HUES64 (cell line): ENCODE results near the gene OSBPL10.

Experiments
- H3K27ac ChIP-seq: 2 replicates; pipeline ENCODE4 v1.7.0; 2013; ENCODE audit warnings: low read depth, low read length, inconsistent platforms
- H3K27me3 ChIP-seq: 2 replicates; pipeline ENCODE4 v1.6.1; 2013; ENCODE audit warnings: mild to moderate bottlenecking, low read length; ENCODE audit not compliant: insufficient read depth
- H3K36me3 ChIP-seq: 2 replicates; pipeline ENCODE4 v1.6.1; 2013; ENCODE audit warnings: mild to moderate bottlenecking, low read length; ENCODE audit not compliant: insufficient read depth
- H3K4me1 ChIP-seq: 2 replicates; pipeline ENCODE4 v1.6.1; 2013; ENCODE audit warnings: mild to moderate bottlenecking, low read length, moderate library complexity; ENCODE audit not compliant: insufficient read depth
- H3K4me3 ChIP-seq: 2 replicates; pipeline ENCODE4 v1.5.1; 2013; ENCODE audit warnings: mild to moderate bottlenecking, low read length, moderate library complexity
- H3K9ac ChIP-seq: 2 replicates; pipeline ENCODE4 v1.6.1; 2013; ENCODE audit warnings: mild to moderate bottlenecking, low read depth, low read length
- H3K9me3 ChIP-seq: 2 replicates; pipeline ENCODE4 v1.6.1; 2013; ENCODE audit warnings: low read depth, low read length; ENCODE audit not compliant: insufficient read depth
- WGBS: fragments of 150-250, 120-280 bp; methylation state at CpG from one replicate; pipeline ENCODE4 v1.1.7; 2013; ENCODE audit warnings: missing lambda C conversion rate; 5-methylcytosine and 5-hydroxymethylcytosine counted together

The OSBPL10 gene

DNA sequence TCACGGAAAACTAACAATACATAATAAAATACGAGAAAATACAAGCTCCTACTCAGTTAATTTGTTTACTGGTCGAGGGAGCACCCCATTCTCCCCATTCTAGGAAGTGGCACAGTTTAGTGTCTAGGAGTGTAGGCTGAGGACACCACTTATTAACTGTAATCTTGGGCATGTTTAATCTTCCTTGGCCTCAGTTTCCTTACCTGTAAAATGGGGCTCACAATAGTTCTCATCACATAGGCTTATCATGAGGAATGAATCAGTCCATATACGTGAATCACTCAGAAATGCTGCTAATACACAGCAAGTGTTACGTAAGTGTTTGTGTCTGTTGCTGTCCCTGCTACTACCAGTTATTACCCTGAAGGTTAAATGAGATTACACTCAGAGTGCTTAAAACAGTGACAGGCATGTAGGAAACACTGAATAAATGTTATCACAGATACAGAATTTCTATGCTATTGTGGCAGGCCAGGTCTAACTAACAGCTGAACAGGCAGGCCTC is 210.2 kb downstream of the OSBPL10 start:
- Histone ChIP-seq H3K27me3 (no peaks in the 10 kb centered on the region), H3K4me1 (peaks cover 6% of the 10 kb centered on the region; the same call in 1 of the 2 replicates), H3K9ac (no peak overlapping the region), H3K36me3 (no peaks in the 10 kb centered on the region), H3K4me3 (no peak overlapping the region), H3K27ac (no peak overlapping the region), H3K9me3 (no peaks in the 10 kb centered on the region)
- WGBS, result 73% methylated on average over 5 of the region's 5 CpGs

DNA sequence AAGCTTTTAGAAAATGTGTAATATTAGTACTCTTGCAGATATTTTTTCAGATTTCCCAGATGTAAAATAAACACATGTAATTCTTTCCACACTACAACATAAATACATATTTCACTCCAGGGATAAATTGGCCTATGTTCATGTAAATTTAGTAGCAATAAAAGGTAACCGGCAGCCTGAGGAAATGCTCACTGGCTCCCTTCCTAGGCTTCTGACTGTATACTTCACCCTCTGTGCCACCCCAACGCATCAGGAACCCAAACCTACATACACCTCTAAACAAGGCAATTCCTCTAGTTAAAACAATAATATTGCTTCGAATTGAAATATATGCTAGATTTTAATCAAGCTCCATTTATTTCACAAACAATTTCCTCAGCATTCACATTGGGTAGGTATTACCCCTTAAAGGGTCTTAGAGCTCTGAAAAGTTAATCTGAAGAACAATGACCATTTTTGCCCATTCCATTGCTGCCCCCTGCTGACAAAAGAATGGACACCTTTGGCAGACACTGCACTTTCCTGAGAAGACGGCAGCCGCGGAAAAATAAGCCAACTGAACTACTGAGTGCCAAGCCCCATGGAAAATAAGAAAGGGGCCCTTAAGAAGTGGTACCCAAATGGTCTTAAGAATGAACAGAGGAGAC is 212.5 kb downstream of the OSBPL10 start:
- H3K36me3 ChIP-seq, result no peaks in the 10 kb centered on the region
- no peak overlapping the region for H3K4me3 ChIP-seq
- H3K4me1 ChIP-seq, result peaks cover 6% of the 10 kb centered on the region; the same call in 1 of the 2 replicates
- H3K9ac ChIP-seq, result no peak overlapping the region
- no peaks in the 10 kb centered on the region for H3K9me3 ChIP-seq
- no peaks in the 10 kb centered on the region for H3K27me3 ChIP-seq
- 90% methylated on average over 6 of the region's 6 CpGs for WGBS
- no peak overlapping the region for H3K27ac ChIP-seq

DNA sequence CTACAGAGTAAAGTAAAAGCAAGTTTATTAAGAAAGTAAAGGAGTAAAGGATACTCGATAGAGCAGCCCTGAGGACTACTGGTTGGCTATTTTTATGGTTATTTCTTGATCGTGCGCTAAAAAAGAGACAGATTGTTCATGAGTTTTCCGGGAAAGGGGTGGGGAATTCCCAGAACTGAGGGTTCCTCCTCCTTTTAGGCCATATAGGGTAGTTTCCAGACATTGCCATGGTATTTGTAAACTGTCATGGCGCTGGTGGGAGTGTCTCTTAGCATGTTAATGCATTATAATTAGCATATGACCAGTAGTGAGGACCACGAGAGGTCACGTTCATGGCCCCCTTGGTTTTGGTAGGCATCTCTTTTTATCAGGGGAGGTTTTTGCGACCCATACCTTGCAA is 213.1 kb downstream of the OSBPL10 start:
- no peaks in the 10 kb centered on the region for H3K36me3 ChIP-seq
- H3K4me1 ChIP-seq, result peaks cover 6% of the 10 kb centered on the region; the same call in 1 of the 2 replicates
- WGBS, result 93% methylated on average over 5 of the region's 8 CpGs
- no peaks in the 10 kb centered on the region for H3K27me3 ChIP-seq
- no peak overlapping the region for H3K9ac ChIP-seq
- H3K27ac ChIP-seq, result no peak overlapping the region
- H3K4me3 ChIP-seq, result no peak overlapping the region
- H3K9me3 ChIP-seq, result no peaks in the 10 kb centered on the region

DNA sequence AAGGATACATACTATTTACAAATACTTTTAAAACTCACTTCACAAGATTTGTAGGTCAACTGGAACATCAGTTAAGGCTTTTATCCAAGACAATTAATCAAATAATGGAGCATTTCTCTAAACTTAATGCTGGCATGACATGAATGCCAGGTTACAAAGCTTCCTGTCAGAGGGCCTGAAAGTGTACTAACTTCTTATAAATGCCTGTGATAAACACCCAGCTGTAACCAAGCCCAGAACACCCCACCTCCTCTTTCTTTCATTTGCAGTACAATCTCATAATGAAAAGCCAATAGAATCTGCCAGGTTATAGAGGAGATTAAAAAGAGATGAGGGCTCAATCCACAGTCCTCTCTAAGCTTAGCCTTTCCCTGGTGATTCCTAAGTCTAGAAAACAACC is 214.4 kb downstream of the OSBPL10 start:
- peaks cover 6% of the 10 kb centered on the region for H3K4me1 ChIP-seq
- no peak overlapping the region for H3K4me3 ChIP-seq
- H3K27me3 ChIP-seq, result no peaks in the 10 kb centered on the region
- no peak overlapping the region for H3K9ac ChIP-seq
- H3K27ac ChIP-seq, result no peak overlapping the region
- H3K36me3 ChIP-seq, result no peaks in the 10 kb centered on the region
- no peaks in the 10 kb centered on the region for H3K9me3 ChIP-seq

DNA sequence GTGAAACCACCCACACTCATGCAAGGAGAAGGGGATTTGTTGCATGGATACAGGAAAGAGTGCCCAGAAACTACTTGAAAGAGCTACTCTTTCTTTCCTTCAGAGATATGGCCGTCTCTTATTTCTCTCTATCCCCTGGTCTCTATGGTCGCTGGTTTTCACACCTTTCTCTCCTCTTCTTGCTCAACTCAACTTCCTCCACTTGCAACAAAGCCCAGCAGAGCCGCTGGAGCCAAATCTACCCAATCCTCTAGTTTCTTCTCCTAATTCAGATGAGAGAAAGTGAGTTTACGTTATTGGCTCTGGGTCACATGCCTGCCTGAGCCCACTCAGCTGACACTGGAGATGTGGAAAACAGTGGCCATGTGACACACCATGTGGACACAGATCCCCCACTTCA is 215.2 kb downstream of the OSBPL10 start:
- Histone ChIP-seq H3K36me3 (no peaks in the 10 kb centered on the region), H3K9ac (no peak overlapping the region), H3K27me3 (no peaks in the 10 kb centered on the region), H3K9me3 (no peaks in the 10 kb centered on the region), H3K4me3 (no peak overlapping the region), H3K27ac (no peak overlapping the region), H3K4me1 (peaks cover 6% of the 10 kb centered on the region)
- WGBS, result 94% methylated on average over 3 of the region's 4 CpGs

DNA sequence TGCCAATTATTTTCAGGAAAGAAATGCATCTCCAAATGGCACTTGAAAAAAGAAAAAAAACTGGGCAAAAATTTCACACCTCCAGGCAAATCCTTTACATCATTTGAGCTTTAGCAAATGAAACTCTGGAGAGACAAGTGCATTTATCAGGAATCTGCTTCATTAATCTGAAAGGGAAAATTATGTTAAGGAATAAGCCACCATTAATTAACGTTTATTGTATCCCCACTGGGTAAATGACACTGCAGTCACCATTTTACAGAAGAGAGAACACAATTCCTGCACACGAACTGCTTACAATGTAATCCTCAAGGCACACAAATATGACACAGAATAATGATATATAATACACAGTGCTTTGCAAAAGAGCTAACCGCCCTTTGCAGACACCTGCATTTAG is 217.3 kb downstream of the OSBPL10 start:
- Histone ChIP-seq H3K9ac (no peak overlapping the region), H3K27ac (no peak overlapping the region), H3K4me1 (peaks cover 6% of the 10 kb centered on the region), H3K27me3 (no peaks in the 10 kb centered on the region), H3K36me3 (no peaks in the 10 kb centered on the region), H3K4me3 (no peak overlapping the region), H3K9me3 (no peaks in the 10 kb centered on the region)
- WGBS, result 92% methylated on average over 3 of the region's 3 CpGs

DNA sequence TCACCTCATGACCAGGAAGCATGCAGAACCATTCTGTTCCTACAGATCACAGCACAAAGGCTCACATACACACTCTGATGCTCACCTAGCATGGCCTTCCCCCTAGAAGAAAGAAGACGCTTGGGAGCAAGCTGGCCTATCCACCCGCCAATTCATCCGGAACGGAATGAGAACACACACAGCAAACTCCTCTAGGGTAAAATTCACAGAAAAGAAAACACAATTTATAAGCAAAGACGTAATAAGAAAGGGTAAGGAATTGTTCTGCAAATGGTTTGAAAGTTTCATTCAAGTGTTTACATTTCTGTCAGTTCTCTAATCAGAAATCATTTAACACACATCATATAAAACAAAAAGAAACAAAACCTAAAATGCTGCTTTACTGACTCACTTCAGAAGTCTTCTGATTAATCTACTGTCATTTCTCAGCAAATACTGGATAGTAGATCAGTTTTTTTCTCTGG is 218.1 kb downstream of the OSBPL10 start:
- Histone ChIP-seq H3K4me3 (no peak overlapping the region), H3K9me3 (peaks cover 4% of the 10 kb centered on the region; the same call in 1 of the 2 replicates), H3K27ac (no peak overlapping the region), H3K36me3 (no peaks in the 10 kb centered on the region), H3K9ac (no peak overlapping the region), H3K27me3 (no peaks in the 10 kb centered on the region), H3K4me1 (no peaks in the 10 kb centered on the region; the same call in 1 of the 2 replicates)
- 96% methylated on average over 4 of the region's 5 CpGs for WGBS

DNA sequence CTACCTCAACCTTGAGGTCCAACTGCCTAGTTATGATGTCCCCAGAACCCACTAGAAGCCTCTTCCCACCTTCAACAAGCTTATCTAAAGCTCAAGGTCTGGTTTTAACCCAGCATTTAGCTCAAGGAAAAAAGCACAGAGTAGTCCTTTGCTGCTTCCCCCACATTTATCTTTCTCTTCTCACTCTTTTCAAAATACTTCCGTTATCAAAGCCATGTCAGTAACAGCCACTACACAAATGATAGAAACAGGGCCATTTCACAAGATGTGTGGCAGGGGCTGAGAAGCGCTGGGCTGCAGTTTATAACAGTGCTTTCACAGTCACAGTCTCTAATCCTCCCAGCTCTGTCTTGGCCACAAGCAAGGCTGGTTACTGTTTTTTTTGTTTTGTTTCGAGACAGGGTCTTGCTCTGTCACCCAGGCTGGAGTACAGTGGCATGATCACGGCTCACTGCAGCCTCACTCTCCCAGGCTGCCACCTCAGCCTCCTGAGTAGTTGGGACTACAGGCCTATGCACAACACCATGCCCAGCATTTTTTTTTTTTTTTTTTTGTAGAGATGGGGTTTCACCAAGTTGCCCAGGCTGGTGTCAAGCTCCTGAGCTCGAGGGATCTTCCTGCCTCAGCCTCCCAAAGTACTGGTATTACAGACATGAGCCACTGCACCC is 218.8 kb downstream of the OSBPL10 start:
- no peak overlapping the region for H3K27ac ChIP-seq
- H3K36me3 ChIP-seq, result no peaks in the 10 kb centered on the region
- no peak overlapping the region for H3K4me3 ChIP-seq
- H3K27me3 ChIP-seq, result no peaks in the 10 kb centered on the region
- WGBS, result 91% methylated on average over 5 of the region's 5 CpGs
- H3K9me3 ChIP-seq, result peaks cover 9% of the 10 kb centered on the region; the same call in 1 of the 2 replicates
- H3K9ac ChIP-seq, result no peak overlapping the region
- no peaks in the 10 kb centered on the region; the same call in 1 of the 2 replicates for H3K4me1 ChIP-seq

DNA sequence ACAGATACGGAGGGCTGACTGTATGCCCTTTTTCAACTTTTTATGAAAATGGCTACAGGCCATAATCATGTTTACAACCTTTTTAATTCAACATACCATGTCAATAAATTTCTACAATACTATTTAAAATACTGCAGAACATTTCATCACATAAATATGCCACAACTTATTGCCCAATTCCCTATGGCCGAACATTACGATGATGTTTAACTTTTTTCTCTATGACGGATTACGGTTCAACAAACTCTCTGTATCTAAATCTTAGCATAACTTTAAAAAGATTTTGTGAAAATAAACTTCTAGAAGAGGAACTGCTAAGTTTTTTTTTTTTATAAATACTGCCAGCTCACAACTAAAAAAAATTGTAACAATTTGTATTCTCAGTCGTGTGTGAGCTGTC is 220.4 kb downstream of the OSBPL10 start:
- Histone ChIP-seq H3K4me1 (no peaks in the 10 kb centered on the region; the same call in 1 of the 2 replicates), H3K36me3 (no peaks in the 10 kb centered on the region), H3K27ac (no peak overlapping the region), H3K4me3 (no peak overlapping the region), H3K9me3 (peaks cover 9% of the 10 kb centered on the region; the same call in 1 of the 2 replicates), H3K9ac (no peak overlapping the region), H3K27me3 (no peaks in the 10 kb centered on the region)
- 93% methylated on average over 6 of the region's 6 CpGs for WGBS

DNA sequence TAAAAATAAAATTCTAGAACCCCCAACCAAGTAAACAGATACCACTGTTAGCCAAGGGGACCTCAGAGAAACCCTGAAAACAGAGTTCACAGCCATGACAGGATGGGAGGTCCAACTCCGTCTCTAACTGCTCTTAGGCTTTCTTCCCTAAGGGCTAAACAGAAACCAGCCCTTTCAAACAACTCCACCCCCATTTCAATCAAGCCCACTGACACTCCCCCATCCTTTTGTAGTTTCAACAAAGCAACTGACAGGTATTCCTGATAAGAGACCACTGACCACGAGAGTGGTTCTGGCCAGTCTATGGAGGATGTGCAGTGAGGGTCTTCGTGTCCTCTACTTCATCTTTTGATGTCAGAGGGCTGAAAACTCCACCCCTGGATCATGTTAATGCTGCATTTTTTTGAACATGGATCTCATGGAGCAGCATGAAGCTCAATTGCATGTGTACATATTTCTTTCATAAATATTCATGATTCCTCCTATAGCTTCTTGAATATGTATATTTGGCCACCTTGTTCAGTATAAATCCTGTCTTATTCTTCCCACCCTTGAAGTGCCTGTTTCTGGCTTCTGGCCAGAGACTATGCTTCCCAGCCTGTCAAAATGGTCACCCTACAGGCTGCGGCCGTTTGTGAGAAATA is 222.6 kb downstream of the OSBPL10 start:
- no peak overlapping the region for H3K9ac ChIP-seq
- H3K27ac ChIP-seq, result no peak overlapping the region
- 91% methylated on average over 5 of the region's 5 CpGs for WGBS
- no peaks in the 10 kb centered on the region for H3K27me3 ChIP-seq
- H3K9me3 ChIP-seq, result peaks cover 9% of the 10 kb centered on the region; the same call in 1 of the 2 replicates
- H3K36me3 ChIP-seq, result no peaks in the 10 kb centered on the region
- no peaks in the 10 kb centered on the region; the same call in 1 of the 2 replicates for H3K4me1 ChIP-seq
- H3K4me3 ChIP-seq, result no peak overlapping the region
